Neural progenitor cell (in vitro differentiated cells): ENCODE results near the gene ZNF486.

Experiments used
- EZH2 ChIP-seq: fragments of 200-600 bp; sonication (generic); IDR thresholded peaks from 2 replicates; pipeline ENCODE4 v1.6.1; 2017; ENCODE audit warnings: antibody characterized with exemption, mild to moderate bottlenecking, moderate library complexity
- EZH2phosphoT487 ChIP-seq: fragments of 200-600 bp; sonication (generic); IDR thresholded peaks from 2 replicates; pipeline ENCODE4 v1.6.1; 2017; ENCODE audit warnings: antibody characterized with exemption
- TF ChIP-seq, protein P1 (sequence below): fragments of 200-600 bp; sonication (generic); IDR thresholded peaks from 2 replicates; pipeline ENCODE4 v1.5.1; 2017; ENCODE audit warnings: antibody characterized with exemption, mild to moderate bottlenecking

DNA sequence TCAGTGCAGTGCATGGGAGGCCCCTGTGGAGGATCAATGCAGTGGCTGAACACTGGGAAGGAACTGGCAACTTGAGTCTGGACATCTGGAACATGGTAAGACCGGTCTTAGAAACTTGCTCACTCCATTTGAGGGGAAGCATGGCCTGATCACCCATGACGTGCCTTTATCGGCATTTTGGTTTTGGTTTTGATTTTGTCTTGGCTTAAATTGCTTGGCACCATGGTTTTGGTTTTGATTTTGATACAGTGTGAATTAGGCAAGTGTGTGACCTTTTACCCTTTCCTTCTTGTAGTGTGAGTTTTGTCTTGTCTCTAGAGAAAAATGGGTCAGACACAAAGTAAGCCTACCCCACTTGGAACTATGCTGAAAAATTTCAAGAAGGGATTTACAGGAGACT lies 77.3 kb downstream of the ZNF486 start:
- TF ChIP-seq, protein P1, sequence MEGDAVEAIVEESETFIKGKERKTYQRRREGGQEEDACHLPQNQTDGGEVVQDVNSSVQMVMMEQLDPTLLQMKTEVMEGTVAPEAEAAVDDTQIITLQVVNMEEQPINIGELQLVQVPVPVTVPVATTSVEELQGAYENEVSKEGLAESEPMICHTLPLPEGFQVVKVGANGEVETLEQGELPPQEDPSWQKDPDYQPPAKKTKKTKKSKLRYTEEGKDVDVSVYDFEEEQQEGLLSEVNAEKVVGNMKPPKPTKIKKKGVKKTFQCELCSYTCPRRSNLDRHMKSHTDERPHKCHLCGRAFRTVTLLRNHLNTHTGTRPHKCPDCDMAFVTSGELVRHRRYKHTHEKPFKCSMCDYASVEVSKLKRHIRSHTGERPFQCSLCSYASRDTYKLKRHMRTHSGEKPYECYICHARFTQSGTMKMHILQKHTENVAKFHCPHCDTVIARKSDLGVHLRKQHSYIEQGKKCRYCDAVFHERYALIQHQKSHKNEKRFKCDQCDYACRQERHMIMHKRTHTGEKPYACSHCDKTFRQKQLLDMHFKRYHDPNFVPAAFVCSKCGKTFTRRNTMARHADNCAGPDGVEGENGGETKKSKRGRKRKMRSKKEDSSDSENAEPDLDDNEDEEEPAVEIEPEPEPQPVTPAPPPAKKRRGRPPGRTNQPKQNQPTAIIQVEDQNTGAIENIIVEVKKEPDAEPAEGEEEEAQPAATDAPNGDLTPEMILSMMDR = no peak
- no peak for TF ChIP-seq EZH2
- TF ChIP-seq EZH2phosphoT487 = no peak
